HG03039 (cell line): ENCODE results near the gene SURF4.

ENCODE experiments used
- ATAC-seq: cut with Tn5 transposase; IDR thresholded peaks from one replicate; pipeline ENCODE4 v1.9.1; 2021; ENCODE audit warnings: mild to moderate bottlenecking, moderate library complexity; ENCODE audit not compliant: unreplicated experiment

Gene SURF4

GRCh38 chr9:133353548-133353947 is 22.3 kb downstream of the SURF4 start:
- no peak for ATAC-seq

- no peak for ATAC-seq
These were observed 23.1 kb downstream of the SURF4 start for GRCh38 chr9:133352635-133353340.

- ATAC-seq: no peak
These were observed 23.8 kb downstream of the SURF4 start for GRCh38 chr9:133351908-133352634.

- ATAC-seq: no peak
These were observed 24.3 kb downstream of the SURF4 start for GRCh38 chr9:133351526-133351907.

GRCh38 chr9:133349965-133350616 is 25.8 kb downstream of the SURF4 start:
- ATAC-seq: no peak

- ATAC-seq: no peak
These were observed 26.9 kb downstream of the SURF4 start for GRCh38 chr9:133348718-133349573.

- ATAC-seq: no peak
These were observed 27.7 kb downstream of the SURF4 start, which contains the start of the genes MED22 and RPL7A for GRCh38 chr9:133347985-133348717. Gene MED22 (minus strand): TSS chr9:133348131. CDS start chr9:133346662, 1,469 bp downstream. Gene RPL7A (plus strand): TSS chr9:133348218. CDS start chr9:133348244, 26 bp downstream.

- ATAC-seq: no peak
These were observed 28.3 kb downstream of the SURF4 start for GRCh38 chr9:133347515-133347984.

GRCh38 chr9:133346021-133346785 is 29.7 kb downstream of the SURF4 start:
- ATAC-seq: no peak

GRCh38 chr9:133345596-133345995 is 30.3 kb downstream of the SURF4 start:
- ATAC-seq: no peak

- no peak for ATAC-seq
These were observed 30.9 kb downstream of the SURF4 start for GRCh38 chr9:133344979-133345378.

GRCh38 chr9:133344071-133344470 is 31.8 kb downstream of the SURF4 start:
- no peak for ATAC-seq

GRCh38 chr9:133342570-133342969 is 33.3 kb downstream of the SURF4 start:
- ATAC-seq: no peak

GRCh38 chr9:133342069-133342406 is 33.8 kb downstream of the SURF4 start:
- no peak for ATAC-seq

- ATAC-seq: no peak
These were observed 34.3 kb downstream of the SURF4 start for GRCh38 chr9:133341369-133342068.

GRCh38 chr9:133340916-133341315 is 34.9 kb downstream of the SURF4 start:
- ATAC-seq: no peak

- no peak for ATAC-seq
These were observed 35.6 kb downstream of the SURF4 start for GRCh38 chr9:133340256-133340655.

GRCh38 chr9:133339641-133340040 is 36.2 kb downstream of the SURF4 start:
- ATAC-seq: no peak
